Endothelial cell of umbilical vein (primary cell): Measurements from ENCODE around the gene CDH2.

ENCODE experiments used
- CTCF ChIP-seq, 2 donors: IDR thresholded peaks; 1 replicate in 1 of 2; 2 replicates in 1 of 2; pipeline ENCODE4 v1.5.1; 2011; ENCODE audit warnings: low read length in 2 of 2, mild to moderate bottlenecking in 2 of 2, moderate library complexity in 2 of 2, control low read depth in 1 of 2, inconsistent platforms in 1 of 2, low read depth in 1 of 2; ENCODE audit not compliant: insufficient read depth in 1 of 2; ENCODE audit errors: extremely low read depth in 1 of 2
- EZH2 ChIP-seq: IDR thresholded peaks from 2 replicates; pipeline ENCODE4 v1.6.1; 2012; ENCODE audit warnings: borderline replicate concordance, low read depth, mild to moderate bottlenecking, moderate library complexity, low read length, inconsistent platforms; ENCODE audit not compliant: severe bottlenecking
- FOS ChIP-seq: IDR thresholded peaks from 2 replicates; pipeline ENCODE4 v1.6.1; 2011; ENCODE audit warnings: mild to moderate bottlenecking, low read length, moderate library complexity, borderline replicate concordance; ENCODE audit not compliant: insufficient read depth
- JUN ChIP-seq: IDR thresholded peaks from 2 replicates; pipeline ENCODE4 v1.6.1; 2011; ENCODE audit warnings: borderline replicate concordance, low read depth; ENCODE audit not compliant: insufficient read length, insufficient read depth
- MAX ChIP-seq: IDR thresholded peaks from 2 replicates; pipeline ENCODE4 v1.6.1; 2011; ENCODE audit not compliant: insufficient read depth, insufficient read length
- MYC ChIP-seq: IDR thresholded peaks from one replicate; pipeline ENCODE4 v1.6.1; 2011; ENCODE audit warnings: mild to moderate bottlenecking, low read depth, low read length
- POLR2A ChIP-seq: IDR thresholded peaks from 2 replicates; pipeline ENCODE4 v1.6.1; 2012; ENCODE audit warnings: low read depth, mild to moderate bottlenecking, control low read depth, low read length
- POLR2AphosphoS5 ChIP-seq: IDR thresholded peaks from 2 replicates; pipeline ENCODE4 v1.6.1; 2012; ENCODE audit warnings: low read depth, mild to moderate bottlenecking, control low read depth, low read length, moderate library complexity; ENCODE audit not compliant: insufficient read depth

GRCh38 chr18:28003451-28003850, 173.5 kb downstream of the CDH2 start:
- TF ChIP-seq MAX: no peak
- TF ChIP-seq POLR2A: no peak
- peak; percentile 97 for TF ChIP-seq FOS
- peak; percentile 59 for TF ChIP-seq POLR2AphosphoS5
- no peak for TF ChIP-seq CTCF (IDR thresholded peaks at IDR 0.05; ENCODE audit: extremely low read depth in 1 of 2, insufficient read depth in 1 of 2, low read depth in 1 of 2, low read length in 2 of 2)
- no peak for TF ChIP-seq EZH2
- peak; percentile 64 for TF ChIP-seq JUN
- TF ChIP-seq MYC: no peak
